HepG2 (cell line): ENCODE data around the gene SPACA4. TPM values are rescaled to one million over a fixed set of nuclear protein-coding genes. Genes with fewer than 3 reads are reported as not detected.

Source experiments
- ATF1 ChIP-seq: IDR thresholded peaks from 2 replicates; pipeline ENCODE4 v1.6.1; 2016; ENCODE audit warnings: mild to moderate bottlenecking, control low read depth
- BRD4 ChIP-seq: sonication (generic); formaldehyde crosslinking; IDR thresholded peaks from 2 replicates; pipeline ENCODE4 v1.4.0; 2020; ENCODE audit warnings: missing genetic modification reagents
- DMAP1 ChIP-seq: IDR thresholded peaks from 2 replicates; pipeline ENCODE4 v1.6.1; 2016
- HNF4A ChIP-seq: sonication (generic); formaldehyde crosslinking; IDR thresholded peaks from 2 replicates; pipeline ENCODE4 v1.4.0; 2020; ENCODE audit warnings: missing genetic modification reagents
- IRF9 ChIP-seq: sonication (generic); formaldehyde crosslinking; IDR thresholded peaks from 2 replicates; pipeline ENCODE4 v1.8.0; 2022; ENCODE audit warnings: missing genetic modification reagents, mild to moderate bottlenecking, borderline replicate concordance
- KAT7 ChIP-seq: IDR thresholded peaks from 2 replicates; pipeline ENCODE4 v1.6.1; 2018; ENCODE audit warnings: borderline replicate concordance, missing compliant biosample characterization
- MIER2 ChIP-seq: IDR thresholded peaks from 2 replicates; pipeline ENCODE4 v1.6.1; 2016; ENCODE audit warnings: missing biosample characterization, missing genetic modification reagents
- MZF1 ChIP-seq: sonication (generic); formaldehyde crosslinking; IDR thresholded peaks from 2 replicates; pipeline ENCODE4 v1.8.1; 2023; ENCODE audit warnings: mild to moderate bottlenecking, missing genetic modification reagents, borderline replicate concordance
- NCOA5 ChIP-seq: sonication (generic); formaldehyde crosslinking; IDR thresholded peaks from 2 replicates; pipeline ENCODE4 v1.4.0; 2020; ENCODE audit warnings: missing genetic modification reagents
- PAX8 ChIP-seq: sonication (generic); formaldehyde crosslinking; IDR thresholded peaks from 2 replicates; pipeline ENCODE4 v1.8.0; 2022; ENCODE audit warnings: mild to moderate bottlenecking, missing genetic modification reagents, borderline replicate concordance
- PCBP2 ChIP-seq: fragments of 200-400 bp; formaldehyde crosslinking; optimal IDR thresholded peaks from 2 replicates; pipeline ENCODE3; 2018; ENCODE audit warnings: low read length, low read depth; ENCODE audit not compliant: poor library complexity, severe bottlenecking
- REL ChIP-seq: sonication (generic); formaldehyde crosslinking; conservative IDR thresholded peaks from 2 replicates; pipeline ENCODE4 v1.8.0; 2022; ENCODE audit warnings: mild to moderate bottlenecking, missing genetic modification reagents, moderate library complexity
- SSRP1 ChIP-seq: IDR thresholded peaks from 2 replicates; pipeline ENCODE4 v1.6.1; 2016; ENCODE audit warnings: control low read depth
- TCF7 ChIP-seq: sonication (generic); IDR thresholded peaks from 2 replicates; pipeline ENCODE4 v1.6.1; 2016; ENCODE audit warnings: antibody characterized with exemption, low read depth
- ZFP36 ChIP-seq: fragments of 150-350 bp; IDR thresholded peaks from 2 replicates; pipeline ENCODE4 v1.6.1; 2018; ENCODE audit warnings: borderline replicate concordance, low read length, low read depth; ENCODE audit not compliant: partially characterized antibody
- ZFP36L1 ChIP-seq: sonication (generic); formaldehyde crosslinking; IDR thresholded peaks from 2 replicates; pipeline ENCODE4 v1.8.0; 2022; ENCODE audit warnings: mild to moderate bottlenecking, missing genetic modification reagents, moderate library complexity
- ZNF24 ChIP-seq: fragments of 450-650 bp; IDR thresholded peaks from 2 replicates; pipeline ENCODE4 v1.6.1; 2017; ENCODE audit warnings: antibody characterized with exemption, mild to moderate bottlenecking
- ZNF253 ChIP-seq: sonication (generic); formaldehyde crosslinking; IDR thresholded peaks from 2 replicates; pipeline ENCODE4 v1.8.0; 2022; ENCODE audit warnings: mild to moderate bottlenecking, missing genetic modification reagents, borderline replicate concordance
- ZNF274 ChIP-seq: sonication (generic); formaldehyde crosslinking; IDR thresholded peaks from 2 replicates; pipeline ENCODE4 v1.5.1; 2020; ENCODE audit warnings: mild to moderate bottlenecking, missing genetic modification reagents
- ZNF510 ChIP-seq: sonication (generic); formaldehyde crosslinking; IDR thresholded peaks from 2 replicates; pipeline ENCODE4 v1.4.0; 2020; ENCODE audit warnings: low read depth, mild to moderate bottlenecking, missing genetic modification reagents
- ZNF580 ChIP-seq: IDR thresholded peaks from 2 replicates; pipeline ENCODE4 v1.6.1; 2016; ENCODE audit warnings: low read depth, borderline replicate concordance
- ZNF609 ChIP-seq: sonication (generic); formaldehyde crosslinking; IDR thresholded peaks from 2 replicates; pipeline ENCODE4 v1.4.0; 2020; ENCODE audit warnings: mild to moderate bottlenecking, missing genetic modification reagents, borderline replicate concordance
- ZNF678 ChIP-seq: sonication (generic); formaldehyde crosslinking; IDR thresholded peaks from 2 replicates; pipeline ENCODE4 v1.4.0; 2020; ENCODE audit warnings: mild to moderate bottlenecking, missing genetic modification reagents
- ZNF703 ChIP-seq: sonication (generic); formaldehyde crosslinking; IDR thresholded peaks from 2 replicates; pipeline ENCODE4 v1.5.1; 2020; ENCODE audit warnings: missing genetic modification reagents, mild to moderate bottlenecking, moderate library complexity, borderline replicate concordance
- ZSCAN31 ChIP-seq: sonication (generic); formaldehyde crosslinking; IDR thresholded peaks from 2 replicates; pipeline ENCODE4 v1.5.0; 2020; ENCODE audit warnings: low read depth, mild to moderate bottlenecking, missing genetic modification reagents
- polyA plus RNA-seq, 8 experiments: library from polyadenylated mRNA; depleted of rRNA in 3 of 8; stranded (reverse) in 7 of 8; unstranded in 1 of 8; fragments of >200 nt; fragmentation: Illumina TruSeq in 4 of 8; extraction: Trizol in 4 of 8; gene quantifications; 2 replicates each; pipeline versions ENCODE4 v1.2.1 to v1.2.3, GENCODE V29; 2011 to 2016; ENCODE audit warnings: low read depth in 4 of 8, missing spikeins in 1 of 8, mixed read lengths in 1 of 8; ENCODE audit not compliant: insufficient read depth in 1 of 8
- total RNA-seq, 5 experiments: library from RNA; depleted of rRNA; stranded (reverse); fragments of >200 nt; fragmentation: Illumina TruSeq; extraction: Trizol; gene quantifications; 2 replicates each; pipeline ENCODE4 v1.2.3, GENCODE V29; 2016; ENCODE audit warnings: low read depth in 1 of 5

Gene SPACA4
- total and polyA plus RNA-seq, 2 of the 13 experiments (the other 11 are each of a cell fraction or from before 2014, with no cell fraction given): not detected

- peak; percentile 95 for TF ChIP-seq ZSCAN31
- TF ChIP-seq ZFP36: no peak
- peak; percentile 25; the same call in 1 of the 2 replicates for TF ChIP-seq ZNF24
- no peak for TF ChIP-seq MZF1
- peak; percentile 100 for TF ChIP-seq ATF1 (CRISPR knock-in tag)
- TF ChIP-seq ZNF274 (CRISPR knock-in tag): peak; percentile 71; the same call in 1 of the 2 replicates
- peak; percentile 73; the same call in 1 of the 2 replicates for TF ChIP-seq SSRP1 (CRISPR knock-in tag)
- TF ChIP-seq ZNF253 (CRISPR knock-in tag): no peak
- TF ChIP-seq ZNF678: no peak
- TF ChIP-seq ZFP36L1: 0 out of 2 replicates have a peak, but pooled peaks have one; percentile 55
- peak; percentile 43; the same call in 1 of the 2 replicates for TF ChIP-seq HNF4A
- TF ChIP-seq ZNF510 (CRISPR knock-in tag): peak; percentile 24; the same call in 1 of the 2 replicates
- peak; percentile 46; the same call in 1 of the 2 replicates for TF ChIP-seq ZNF703
- TF ChIP-seq REL: peak; percentile 78
- peak; percentile 1; the same call in 1 of the 2 replicates for TF ChIP-seq BRD4
- no peak for TF ChIP-seq PAX8 (CRISPR knock-in tag)
- TF ChIP-seq ZNF609: 0 out of 2 replicates have a peak, but pooled peaks have one; percentile 48
- peak; percentile 97 for TF ChIP-seq IRF9
- TF ChIP-seq DMAP1 (CRISPR knock-in tag): peak; percentile 99
- TF ChIP-seq TCF7: no peak
- no peak for TF ChIP-seq NCOA5
- TF ChIP-seq MIER2 (CRISPR knock-in tag): peak; percentile 68; the same call in 1 of the 2 replicates
- TF ChIP-seq KAT7 (CRISPR knock-in tag): peak; percentile 95
- TF ChIP-seq PCBP2: no peak
- peak; percentile 91 for TF ChIP-seq ZNF580
These were observed 12.6 kb downstream of the SPACA4 start, which contains the start of the genes RPL18 and SPHK2 (continued) for GRCh38 chr19:48618916-48619691.
